Non-pigmented ciliary epithelial cell (primary cell): ENCODE data around the gene SP140.
"Not testable (repeated sequence)": the region's sequence is repeated elsewhere in the genome, so short reads cannot be mapped to it uniquely, and the experiment has no call there.

ENCODE experiments used
- DNase-seq: peaks from one replicate; pipeline ENCODE4 v3.0.0-alpha.2; 2010; ENCODE audit warnings: low read depth

SP140 gene

DNA sequence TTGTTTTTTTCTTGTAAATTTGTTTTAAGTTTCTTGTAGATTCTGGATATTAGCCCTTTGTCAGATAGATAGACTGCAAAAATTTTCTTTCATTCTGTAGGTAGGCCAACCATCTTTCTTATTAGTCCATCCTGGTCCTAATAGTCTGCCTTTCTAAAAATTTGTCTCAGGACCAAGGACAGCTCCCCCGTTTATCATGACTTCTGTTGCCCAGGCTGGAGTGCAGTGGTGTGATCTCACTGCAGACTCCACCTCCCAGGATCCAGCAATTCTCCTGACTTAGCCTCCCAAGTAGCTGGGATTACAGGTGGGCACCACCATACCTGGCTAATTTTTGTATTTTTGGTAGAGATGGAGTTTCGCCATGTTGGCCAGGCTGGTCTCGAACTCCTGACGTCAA, 63.8 kb downstream of the SP140 start:
- DNase-seq: not testable (repeated sequence)

DNA sequence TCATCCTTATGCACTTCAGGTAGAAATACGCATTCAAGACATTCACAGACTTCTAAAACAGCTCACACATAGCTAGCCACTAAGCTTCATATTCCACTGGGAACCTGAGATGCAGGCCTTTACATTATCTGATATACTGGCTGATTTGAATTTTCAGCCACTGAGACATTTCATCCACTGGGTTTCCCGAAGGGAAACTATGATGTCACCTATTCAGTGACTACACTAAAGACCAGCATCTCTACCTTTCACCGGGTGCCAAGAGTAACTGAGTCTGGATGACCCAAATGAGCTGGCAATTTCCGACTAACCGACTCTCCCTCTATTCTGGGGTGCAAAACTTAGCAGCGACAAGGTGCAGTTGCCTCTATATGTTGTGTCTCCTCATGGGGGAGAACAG, 69.7 kb downstream of the SP140 start:
- DNase-seq: no peak

DNA sequence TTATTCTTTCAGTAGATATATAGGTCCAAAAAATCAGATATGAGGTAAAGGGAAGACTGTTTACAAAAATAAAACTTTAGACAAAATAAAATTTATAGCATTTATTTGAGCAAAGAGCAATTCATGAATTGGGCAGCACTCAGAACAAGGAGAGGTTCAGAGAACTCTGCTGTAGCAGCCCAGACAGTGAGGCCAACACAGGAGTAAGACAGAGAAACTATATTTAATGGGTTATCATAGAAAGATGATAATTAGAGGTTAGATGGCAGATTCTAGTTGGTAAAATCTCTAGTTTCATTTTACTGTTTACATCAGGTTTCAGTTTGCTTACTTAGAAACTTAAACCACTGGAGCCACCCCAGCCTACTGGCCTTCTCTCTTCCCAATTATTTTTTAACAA, 71.4 kb downstream of the SP140 start:
- no peak for DNase-seq

DNA sequence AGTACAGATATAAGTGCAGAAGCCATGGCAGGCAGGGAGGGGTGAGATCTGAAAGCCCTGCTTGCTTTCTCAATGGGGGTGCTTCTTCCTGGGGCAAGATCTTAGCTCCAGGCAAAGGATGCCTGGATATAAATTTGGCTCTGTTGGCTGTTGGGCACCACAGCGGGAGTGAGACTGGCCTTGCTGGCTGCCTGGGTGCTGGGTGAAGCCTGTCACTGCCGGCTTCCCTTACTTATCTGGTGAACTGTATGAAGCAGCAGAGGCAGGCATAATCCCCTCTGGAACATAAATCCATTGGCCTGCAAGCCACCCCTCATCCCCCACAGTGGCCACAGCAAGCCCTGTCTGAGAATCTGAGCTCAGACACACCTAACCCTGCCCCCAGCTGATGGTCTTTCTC, 74.1 kb downstream of the SP140 start:
- no peak for DNase-seq

DNA sequence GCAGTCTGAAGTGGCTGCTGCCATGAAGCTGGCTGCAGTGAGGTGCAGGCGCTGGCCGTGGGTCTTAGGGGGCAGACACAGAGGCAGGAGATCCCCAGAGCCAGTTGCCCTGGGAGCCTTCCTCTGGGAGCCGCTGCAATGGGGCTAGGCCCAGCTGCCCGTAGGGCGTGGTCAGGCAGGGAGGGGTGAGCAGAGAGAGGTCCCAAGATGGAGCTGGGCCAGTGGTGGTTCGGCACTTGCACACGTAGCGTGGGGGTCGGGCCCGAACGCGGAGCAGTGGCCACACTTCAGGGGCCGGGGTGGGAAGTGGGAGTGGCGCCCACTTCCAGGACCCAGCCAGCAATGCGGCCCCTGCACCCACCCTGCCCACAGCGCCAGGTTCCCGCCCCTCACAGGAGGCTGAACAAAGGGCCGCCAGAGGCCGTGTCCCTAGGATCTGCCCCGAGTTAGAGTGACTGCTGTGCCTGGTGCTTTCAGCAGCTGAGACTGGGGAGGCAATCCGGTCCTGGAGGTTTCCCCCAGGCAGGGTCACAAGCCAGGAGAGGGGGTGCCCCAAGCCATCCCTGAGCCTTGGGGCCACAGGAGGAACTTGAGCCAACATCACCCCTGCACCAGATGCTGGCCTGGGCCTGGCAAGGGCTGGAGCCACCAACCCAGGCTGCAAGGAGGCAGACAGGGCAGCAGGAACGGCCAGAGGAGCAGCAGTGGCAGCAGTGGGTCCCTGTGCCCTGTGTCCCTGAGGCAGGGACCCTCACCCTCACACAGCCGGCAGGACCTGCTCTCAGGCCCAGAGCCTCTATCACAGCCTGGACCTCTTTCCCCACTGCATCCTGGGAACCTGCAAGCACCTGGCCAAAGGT, 80.1 kb downstream of the SP140 start:
- DNase-seq: no peak

DNA sequence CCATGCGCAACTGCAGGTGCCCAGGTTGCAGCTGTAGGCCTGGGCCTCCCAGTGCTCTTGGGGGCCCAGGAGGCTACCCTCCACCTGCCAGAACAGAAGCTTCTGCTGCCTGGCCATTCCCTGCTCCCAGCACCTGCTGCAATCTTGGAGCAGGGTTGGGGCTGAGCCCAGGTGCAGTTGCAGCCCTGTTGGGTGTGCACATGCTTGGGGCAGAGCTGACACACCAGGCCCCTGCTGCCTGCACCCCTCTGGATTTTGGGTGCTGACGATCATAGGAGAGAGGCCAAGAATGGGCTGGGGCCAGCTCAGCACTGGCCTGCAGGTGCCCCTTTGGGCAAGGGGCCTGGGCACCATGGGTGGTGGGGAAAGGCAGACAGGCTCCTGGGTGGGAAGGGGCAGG, 80.9 kb downstream of the SP140 start:
- DNase-seq: no peak

DNA sequence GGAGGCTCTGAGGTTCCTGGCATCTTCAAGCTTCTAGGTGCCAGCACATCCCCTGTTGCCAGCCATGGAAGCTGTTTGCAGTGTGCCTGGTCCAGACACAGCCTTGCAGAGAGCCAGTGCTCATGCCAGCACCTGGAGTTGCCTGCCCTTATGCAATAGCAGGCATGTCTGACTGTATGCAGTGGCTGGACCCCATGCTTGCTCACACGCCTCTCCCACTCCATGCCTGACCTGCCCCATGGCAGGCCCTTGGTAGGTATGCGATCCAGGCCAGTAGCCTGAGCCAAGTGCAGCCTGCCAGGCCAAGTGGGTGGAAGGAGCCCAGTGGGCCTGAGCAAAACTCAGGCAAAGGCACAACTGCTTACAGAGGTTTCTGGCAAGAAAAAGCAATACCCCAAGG, 81.9 kb downstream of the SP140 start:
- no peak for DNase-seq

DNA sequence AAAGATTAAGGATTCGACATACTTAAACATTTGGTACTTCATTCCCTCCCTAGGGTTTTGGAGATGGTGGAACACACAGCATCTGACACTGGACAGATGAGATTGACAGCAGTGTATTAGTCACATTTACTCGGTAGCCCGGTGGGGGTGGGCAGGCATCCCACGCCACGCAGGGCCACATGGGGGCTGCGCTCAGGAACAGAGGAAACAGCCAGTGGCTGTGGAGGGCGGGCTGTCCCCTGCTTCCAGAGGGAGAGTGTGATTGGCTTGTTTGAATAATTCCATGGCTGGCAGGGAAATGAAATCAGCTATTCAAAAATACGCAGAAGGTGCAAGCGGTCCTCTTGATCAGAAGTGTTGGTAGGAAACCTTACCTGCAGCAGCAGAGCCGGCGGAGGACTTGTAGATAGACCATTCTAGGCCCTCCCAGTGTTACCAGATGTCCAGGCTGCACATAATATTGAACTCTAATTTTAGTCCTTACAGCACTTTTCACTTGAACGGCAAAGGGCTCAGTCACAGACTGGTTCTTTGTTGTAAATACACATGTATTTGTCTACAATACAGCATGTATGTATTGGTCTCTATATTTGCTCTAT, 83.0 kb downstream of the SP140 start:
- DNase-seq: no peak

DNA sequence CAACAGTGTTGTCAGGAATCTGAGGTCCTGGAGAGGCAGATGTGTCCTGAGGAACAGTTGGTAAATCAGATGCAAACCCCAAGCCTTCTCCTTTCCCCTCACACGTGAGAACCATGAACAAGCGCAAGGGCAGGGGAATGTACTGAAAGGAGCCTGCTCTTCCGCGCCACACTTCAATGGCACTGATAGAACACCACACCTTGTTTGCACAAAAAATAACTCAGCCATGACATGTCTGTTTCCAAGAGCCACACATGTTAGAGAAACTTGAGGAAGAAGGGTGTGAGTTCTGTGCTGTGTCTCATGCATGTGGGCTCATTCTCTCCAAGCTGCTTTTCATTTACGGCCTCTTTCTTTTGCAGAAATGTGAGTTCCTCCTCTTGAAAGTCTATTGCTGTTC, 85.3 kb downstream of the SP140 start:
- DNase-seq: not testable (repeated sequence)

DNA sequence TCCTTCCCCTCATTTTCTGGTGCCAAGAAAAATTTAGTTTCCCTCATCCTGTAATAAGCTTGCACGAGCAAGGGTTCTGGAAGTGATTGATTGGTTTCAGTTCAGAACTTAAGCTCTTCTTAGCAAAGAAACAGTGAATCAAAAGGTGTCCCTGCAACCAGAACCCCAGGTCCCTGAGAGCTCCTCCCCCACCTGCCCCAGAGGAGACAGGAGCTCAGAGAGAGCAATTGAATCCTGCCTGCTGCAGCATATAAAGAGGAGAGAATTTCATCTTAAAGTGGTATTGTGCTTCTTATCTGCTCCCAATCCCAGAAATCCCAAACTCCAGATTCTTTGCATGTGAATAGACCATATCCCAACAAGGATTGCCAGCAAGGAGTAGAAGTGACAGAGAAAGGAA, 86.1 kb downstream of the SP140 start:
- DNase-seq: not testable (repeated sequence)

DNA sequence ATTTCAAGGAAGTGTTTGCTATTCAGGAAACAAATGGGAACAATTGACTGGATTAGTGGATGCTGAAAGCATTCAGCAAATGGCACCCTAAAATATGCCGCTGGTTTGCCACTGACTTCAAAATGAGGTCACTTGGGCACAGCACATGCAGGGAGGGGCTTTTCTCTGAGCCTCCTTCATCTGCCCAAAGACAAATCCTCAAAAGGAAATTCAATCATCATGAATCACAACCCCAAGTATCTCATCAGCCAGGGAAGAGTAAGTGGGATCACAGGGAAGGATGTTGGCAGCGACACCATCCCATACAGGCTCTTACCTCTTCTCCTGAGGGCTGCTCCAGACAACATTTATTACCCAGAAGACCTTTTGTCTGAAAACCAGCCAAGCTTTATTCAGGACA, 87.1 kb downstream of the SP140 start:
- DNase-seq: no peak

DNA sequence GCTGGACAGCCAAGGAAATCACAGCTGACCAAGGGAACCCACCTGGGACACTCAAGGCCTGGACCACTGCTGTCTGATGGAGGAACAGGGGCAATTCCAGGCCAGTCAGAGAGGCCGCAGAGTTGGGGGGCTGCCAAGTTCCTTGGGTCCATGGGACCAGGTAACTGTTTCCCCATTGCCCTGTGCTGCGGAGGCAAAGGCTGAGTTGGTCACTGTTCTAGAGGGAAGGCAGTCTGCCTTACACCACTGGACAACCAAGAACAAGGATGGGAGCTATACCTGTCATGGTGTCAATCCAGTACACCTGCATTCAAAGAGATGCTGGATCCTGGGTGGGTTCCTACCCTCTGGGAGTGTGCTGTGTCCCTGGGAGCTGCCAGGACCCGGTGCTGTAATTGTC, 91.8 kb downstream of the SP140 start:
- no peak for DNase-seq

DNA sequence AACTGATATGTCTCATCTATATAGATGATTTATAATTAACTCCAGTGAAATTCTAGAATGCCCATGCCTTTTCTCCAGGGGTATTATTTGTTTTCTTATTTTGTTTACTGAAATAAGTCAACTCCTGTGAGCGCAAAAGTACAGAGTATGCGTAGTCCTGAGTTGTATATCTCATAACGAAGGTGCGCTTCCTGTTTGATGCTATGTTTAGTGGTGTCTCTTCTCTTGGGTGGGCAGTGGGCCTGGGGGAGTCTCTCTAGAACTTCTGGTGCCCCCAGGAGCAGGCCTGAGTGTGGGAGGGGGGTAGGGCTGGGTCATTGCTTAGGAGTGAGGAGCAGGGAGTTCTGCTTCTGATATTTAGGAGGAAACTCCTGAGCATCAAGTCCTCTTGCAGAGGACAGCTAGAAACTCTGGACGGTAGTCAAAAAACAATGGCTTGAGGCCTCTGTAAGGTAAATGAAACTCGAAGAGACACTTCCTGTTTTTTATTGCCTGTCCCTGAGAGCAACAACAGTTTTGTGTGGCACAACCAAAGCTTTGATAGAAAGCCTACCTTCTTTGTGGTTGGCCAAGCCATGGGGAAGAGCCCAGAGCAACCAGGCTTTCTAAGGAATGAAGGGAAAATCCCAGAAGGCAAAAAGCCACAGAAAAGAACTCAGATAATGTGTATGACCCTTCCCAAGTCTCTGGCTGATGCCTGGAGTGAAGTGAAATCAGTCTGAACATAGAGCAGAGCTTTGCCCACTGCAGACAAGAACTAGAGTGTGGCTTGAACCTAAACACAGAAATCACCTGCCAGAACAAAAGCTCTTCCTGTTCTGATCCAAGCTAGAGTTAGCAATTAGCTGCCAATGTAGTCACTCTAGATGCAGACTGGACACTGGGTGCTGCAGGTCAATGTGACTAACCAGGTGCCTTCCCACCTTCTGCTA, 92.9 kb downstream of the SP140 start:
- DNase-seq: no peak

DNA sequence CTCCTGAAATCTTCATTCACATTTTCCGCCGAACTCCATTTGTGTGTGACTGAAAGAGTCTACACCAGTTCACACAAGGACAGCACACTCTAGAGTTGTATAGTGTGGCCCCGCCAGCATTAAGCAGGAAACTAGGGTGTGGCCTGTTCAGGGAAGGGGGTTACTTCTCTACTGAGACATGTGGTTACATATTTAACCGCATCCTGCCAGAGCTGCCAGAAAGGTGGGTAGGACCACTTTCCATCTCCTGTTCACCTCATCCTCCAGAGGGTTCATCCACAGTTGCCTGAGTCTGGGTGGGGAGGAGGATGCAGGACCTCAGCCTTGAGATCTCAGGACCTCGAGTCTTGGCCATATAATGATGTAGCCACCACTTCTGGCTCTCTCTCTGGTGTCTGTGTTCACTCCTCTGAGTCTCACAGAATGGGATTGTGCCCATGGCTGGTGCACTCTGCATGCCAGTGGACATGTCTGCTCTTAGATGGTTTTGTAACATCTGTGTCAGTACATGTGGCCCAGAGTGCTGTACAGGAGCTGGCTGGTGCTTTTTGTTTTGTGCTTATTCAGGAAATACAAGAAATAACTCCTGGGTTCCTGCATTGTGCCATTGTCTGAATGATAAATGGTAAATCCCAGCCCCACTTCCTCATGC, 93.8 kb downstream of the SP140 start:
- no peak for DNase-seq

DNA sequence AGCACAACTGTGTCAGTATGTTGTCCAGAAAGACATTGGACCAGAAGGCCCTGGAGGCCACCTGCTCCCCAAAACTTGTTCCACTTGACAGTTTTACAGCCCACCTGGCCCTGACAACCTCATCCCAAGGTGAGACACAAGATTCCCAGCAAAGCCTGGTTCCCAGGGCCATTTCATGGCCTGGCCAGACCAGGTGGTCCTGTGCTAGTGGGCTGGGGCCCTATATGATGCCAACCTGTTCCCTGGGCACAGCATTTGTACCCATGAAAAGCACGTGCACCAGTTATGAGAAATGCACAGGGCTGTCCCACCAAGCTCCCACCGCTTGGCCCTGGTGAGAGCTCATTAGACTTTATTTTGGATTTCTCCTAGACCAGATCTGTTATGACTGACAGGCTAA, 95.5 kb downstream of the SP140 start:
- no peak for DNase-seq

DNA sequence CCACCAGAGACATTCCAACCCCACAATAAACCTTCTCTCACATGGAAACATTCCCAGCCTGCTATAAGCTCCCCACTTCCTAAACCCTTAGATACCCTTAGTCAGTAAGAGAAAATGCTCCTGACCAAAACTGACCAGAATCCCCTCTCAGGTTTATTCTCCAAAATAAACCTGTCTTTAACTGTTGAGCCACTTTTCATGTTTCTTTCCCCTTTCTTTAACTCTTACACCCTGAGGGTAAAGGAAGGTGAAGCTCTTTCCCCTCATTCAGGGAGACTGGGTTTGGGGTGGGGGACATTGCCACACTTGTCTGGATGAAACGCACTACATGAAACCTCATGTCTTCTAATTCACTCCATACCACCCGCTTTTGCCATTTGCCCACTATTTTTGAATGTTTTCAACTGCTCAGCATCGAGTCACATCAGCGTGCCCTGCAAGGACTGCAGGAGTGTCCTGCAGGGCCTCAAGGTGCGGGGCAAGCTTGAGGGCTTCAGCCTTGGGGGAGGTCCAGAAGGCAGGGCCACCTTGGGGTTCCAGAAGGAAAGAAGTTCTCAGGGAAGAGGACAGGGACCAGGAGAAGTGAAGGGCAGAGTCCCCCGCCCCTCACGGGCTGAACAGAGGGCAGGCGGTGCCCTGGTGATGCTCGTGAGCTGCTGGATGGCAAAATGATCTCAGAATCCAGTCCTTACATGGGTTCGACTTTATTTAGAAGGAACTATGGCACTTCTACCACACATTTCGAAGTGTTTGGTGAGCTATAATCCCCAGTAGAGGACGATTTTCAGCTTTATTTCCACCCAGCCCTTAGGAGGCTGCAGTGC, 97.2 kb downstream of the SP140 start:
- DNase-seq: no peak

DNA sequence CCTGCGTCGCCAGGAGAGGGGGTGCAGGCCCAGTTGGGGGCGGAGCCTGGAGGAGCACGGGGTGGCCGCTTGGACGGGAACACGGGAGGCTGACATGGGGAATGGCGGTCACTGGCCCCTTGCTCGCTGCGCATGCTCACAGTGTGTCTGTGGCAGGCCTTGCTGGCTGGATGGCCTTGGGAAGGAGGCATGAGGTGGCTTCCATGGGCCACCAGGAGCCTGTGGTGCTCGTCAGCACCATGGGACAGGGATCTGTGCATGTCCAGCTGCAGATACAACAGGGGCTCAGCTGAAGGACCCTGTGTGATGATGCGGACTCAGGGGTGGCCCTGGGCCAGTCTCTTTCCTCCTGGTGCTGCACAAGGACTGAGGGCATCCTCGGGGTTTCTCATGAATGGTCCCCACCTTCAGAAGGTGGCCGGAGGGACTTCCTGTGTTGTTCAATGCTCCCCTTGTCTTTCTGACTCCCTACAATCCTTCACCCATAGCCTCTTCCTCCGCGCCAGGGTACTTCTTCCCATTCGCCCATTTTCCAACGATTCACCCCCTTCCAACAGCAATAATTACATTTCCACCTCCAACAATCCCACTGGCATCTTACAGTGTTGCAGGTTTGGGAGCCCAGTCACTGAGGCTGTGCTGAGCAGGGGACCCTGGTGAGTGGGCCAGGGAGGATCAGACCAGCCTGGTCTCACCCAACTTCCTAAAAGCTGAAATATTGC, 98.0 kb downstream of the SP140 start:
- no peak for DNase-seq

DNA sequence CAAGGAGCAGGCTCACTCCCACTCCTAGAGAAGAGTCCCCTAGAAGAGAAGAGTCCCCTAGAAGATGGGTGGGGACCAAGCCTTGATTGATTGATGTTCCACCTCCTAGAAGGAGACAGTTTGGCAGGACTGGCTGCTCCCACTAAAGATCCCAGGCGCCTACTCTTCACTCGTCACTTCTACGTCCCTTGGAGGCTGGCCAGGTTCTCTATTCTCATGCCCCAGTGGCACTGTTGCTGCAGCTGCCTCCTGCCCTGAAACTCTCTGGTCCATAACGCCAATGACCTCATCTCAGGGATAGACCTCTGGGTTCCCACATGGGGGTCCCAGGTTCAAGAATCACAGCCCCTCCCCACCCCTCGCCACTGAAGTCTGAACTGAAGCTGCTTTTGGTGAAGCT, 99.0 kb downstream of the SP140 start:
- no peak for DNase-seq

DNA sequence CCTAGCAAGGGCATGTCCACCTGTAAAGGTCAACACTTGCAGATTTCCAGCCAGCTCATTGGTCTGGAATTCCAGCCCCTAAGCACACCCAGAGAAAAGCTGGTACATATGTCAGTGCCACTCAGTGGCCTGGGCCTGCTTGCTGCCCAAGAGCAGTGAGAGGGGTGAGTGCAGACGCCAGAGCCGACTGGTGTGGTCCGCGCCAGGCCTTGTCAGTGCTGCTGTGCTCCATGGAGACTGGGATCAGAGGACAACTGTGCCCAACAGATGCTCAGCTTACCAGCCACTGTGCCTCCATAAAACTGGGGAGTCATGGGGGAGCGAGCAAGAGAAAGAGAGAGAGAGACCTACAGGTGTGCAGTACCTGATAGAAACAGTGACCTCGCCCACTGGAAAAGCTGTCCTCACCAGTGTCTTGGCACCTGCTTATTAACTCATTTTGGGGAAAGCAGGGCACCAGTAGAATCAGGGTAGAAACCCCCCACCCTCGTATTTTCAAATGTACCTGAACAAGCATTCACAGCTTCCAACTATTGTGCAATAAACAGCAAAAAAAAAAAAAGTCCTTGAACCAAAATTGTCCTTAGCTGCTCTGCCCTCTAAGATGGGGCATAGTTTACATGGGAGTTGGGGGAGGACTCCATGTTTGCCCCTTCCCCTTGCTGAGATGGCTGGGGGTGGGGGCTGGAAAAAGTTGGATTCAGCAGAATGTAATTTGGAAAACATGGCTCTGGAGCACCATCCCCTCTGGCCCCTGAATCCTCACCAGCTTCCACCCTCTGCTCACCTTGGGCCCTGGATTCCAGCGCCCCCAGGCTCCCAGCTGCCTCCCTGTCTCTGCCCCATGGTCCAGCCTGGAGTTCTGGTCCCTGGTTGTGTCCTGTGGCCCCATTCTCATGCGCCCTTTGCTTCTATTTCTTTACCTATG, 100.0 kb downstream of the SP140 start:
- no peak for DNase-seq
